Activated T-helper 1 cell treated with anti-CD3 and anti-CD28 coated beads, Interleukin-12 subunit alpha, Interleukin-12 subunit beta, Interleukin-2, Interleukin-4 antibody, amounts not matched to agents 30 ng/mL and 10 ng/mL and 1 ng/mL, durations not matched to agents 14 hours and 24 hours and 36 hours (primary cell): ENCODE measurements around the gene PRDM16. TPM values are rescaled to one million over a fixed set of nuclear protein-coding genes. Genes with fewer than 3 reads are reported as not detected.
"Not testable (repeated sequence)": the region's sequence is repeated elsewhere in the genome, so short reads cannot be mapped to it uniquely, and the experiment has no call there.

Experiments
- DNase-seq: peaks from one replicate; pipeline ENCODE4 v3.0.0; 2021; ENCODE audit warnings: low spot score
- H3K27ac Mint-ChIP-seq: one replicate; pipeline ENCODE4 v1.8.0; 2021; ENCODE audit warnings: mild to moderate bottlenecking, mixed read lengths
- H3K27me3 Mint-ChIP-seq: one replicate; pipeline ENCODE4 v1.8.0; 2022; ENCODE audit warnings: mild to moderate bottlenecking, moderate library complexity, mixed read lengths; ENCODE audit not compliant: insufficient read depth
- H3K36me3 Mint-ChIP-seq: one replicate; pipeline ENCODE4 v1.8.0; 2021; ENCODE audit warnings: low read depth, mixed read lengths
- H3K4me1 Mint-ChIP-seq: one replicate; pipeline ENCODE4 v1.8.0; 2021; ENCODE audit warnings: low read depth, mixed read lengths
- H3K4me3 Mint-ChIP-seq: one replicate; pipeline ENCODE4 v1.8.0; 2021; ENCODE audit warnings: mild to moderate bottlenecking, moderate library complexity, mixed read lengths
- H3K9me3 Mint-ChIP-seq: one replicate; pipeline ENCODE4 v1.8.0; 2021; ENCODE audit warnings: mixed read lengths
- intact Hi-C: fragments of 100-400 bp; cut with micrococcal nuclease; formaldehyde crosslinking; loops from one replicate; pipeline ENCODE4 v1.15.1; 2024
- total RNA-seq: library from RNA; stranded (reverse); gene quantifications from 2 replicates; pipeline ENCODE4 v1.2.3, GENCODE V29; 2022

Gene PRDM16
- total RNA-seq, 1 donor from 2014 or later: not detected

- Mint-ChIP-seq H3K36me3 (no peaks in the 10 kb centered on the region), H3K4me1 (no peaks in the 10 kb centered on the region), H3K27ac (no peak overlapping the region), H3K4me3 (no peak overlapping the region), H3K27me3 (peaks cover 5% of the 10 kb centered on the region), H3K9me3 (no peaks in the 10 kb centered on the region)
- intact Hi-C loops: no loop called here
- DNase-seq: no peak
Observed at GRCh38 chr1:3155056-3155925, 86.3 kb downstream of the PRDM16 start.

DNA sequence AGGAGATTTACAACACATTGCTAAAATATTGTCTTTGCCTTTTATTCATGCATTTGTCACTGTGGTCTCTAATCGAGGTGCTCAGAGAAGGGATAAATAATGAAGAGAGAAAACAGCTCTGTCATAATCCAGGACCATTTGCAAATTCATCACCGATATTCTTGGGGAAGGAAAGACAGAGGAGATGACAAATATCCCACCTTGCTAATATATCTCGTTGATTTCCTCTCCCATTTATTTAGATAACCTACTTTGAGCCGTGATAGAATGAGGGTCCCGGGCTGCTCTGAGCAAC is 86.9 kb downstream of the PRDM16 start:
- H3K4me1 Mint-ChIP-seq: no peaks in the 10 kb centered on the region
- H3K27me3 Mint-ChIP-seq: peaks cover 5% of the 10 kb centered on the region
- H3K9me3 Mint-ChIP-seq: no peaks in the 10 kb centered on the region
- H3K27ac Mint-ChIP-seq: no peak overlapping the region
- no peaks in the 10 kb centered on the region for H3K36me3 Mint-ChIP-seq
- intact Hi-C loops: no loop called here
- H3K4me3 Mint-ChIP-seq: no peak overlapping the region
- no peak for DNase-seq

DNA sequence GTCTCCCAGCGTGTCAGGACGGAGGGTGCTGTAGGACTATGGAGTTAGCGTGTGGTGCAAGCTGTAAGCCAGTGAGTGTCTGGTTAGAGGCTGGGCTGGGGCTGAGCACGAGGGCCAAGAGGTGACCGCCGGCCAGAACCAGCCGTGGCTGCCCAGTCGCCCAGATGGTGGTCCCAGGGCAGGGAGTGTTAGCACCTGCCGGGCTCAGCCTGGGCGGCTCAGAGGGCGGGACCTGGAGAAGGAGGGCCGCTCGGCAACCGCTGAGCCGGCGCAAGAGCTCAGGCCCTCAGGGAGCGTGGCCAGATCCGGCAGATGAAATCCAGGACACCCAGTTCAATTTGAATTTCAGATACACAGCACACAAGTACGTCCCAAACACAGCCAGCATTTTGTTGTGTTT is 87.9 kb downstream of the PRDM16 start:
- H3K4me1 Mint-ChIP-seq: no peaks in the 10 kb centered on the region
- no peak for DNase-seq
- no peak overlapping the region for H3K4me3 Mint-ChIP-seq
- intact Hi-C loops: no loop called here
- H3K27ac Mint-ChIP-seq: no peak overlapping the region
- peaks cover 5% of the 10 kb centered on the region for H3K27me3 Mint-ChIP-seq
- no peaks in the 10 kb centered on the region for H3K9me3 Mint-ChIP-seq
- no peaks in the 10 kb centered on the region for H3K36me3 Mint-ChIP-seq

- Mint-ChIP-seq H3K27me3 (peaks cover 5% of the 10 kb centered on the region), H3K4me3 (no peak overlapping the region), H3K36me3 (no peaks in the 10 kb centered on the region), H3K4me1 (no peaks in the 10 kb centered on the region), H3K9me3 (no peaks in the 10 kb centered on the region), H3K27ac (no peak overlapping the region)
- DNase-seq: no peak
- intact Hi-C loops: no loop called here
Observed at GRCh38 chr1:3158347-3158746, 89.3 kb downstream of the PRDM16 start.

DNA sequence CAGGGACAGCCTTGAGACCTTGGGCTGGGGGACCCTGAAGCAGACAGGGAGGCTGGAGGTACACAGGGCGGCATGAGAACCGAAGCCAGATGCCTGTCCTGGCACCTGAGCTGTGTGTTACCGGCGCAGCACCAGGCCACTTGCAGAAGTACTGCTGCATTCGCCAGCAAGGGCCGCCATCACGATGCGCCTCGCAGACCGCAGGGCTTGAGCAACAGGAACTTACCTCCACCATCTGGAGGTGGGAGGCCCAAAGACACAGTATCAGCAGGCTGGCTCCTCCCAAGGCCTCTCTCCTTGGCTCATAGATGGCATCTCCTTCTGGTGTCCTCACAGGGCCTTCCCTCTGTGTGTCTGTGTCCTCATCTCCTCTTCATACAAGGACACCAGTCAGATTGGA is 90.1 kb downstream of the PRDM16 start:
- Mint-ChIP-seq H3K36me3 (no peaks in the 10 kb centered on the region), H3K4me1 (no peaks in the 10 kb centered on the region), H3K27ac (no peak overlapping the region), H3K27me3 (peaks cover 5% of the 10 kb centered on the region), H3K4me3 (no peak overlapping the region), H3K9me3 (no peaks in the 10 kb centered on the region)
- intact Hi-C loops: no loop called here
- DNase-seq: no peak

GRCh38 chr1:3159996-3160395 is 91.0 kb downstream of the PRDM16 start:
- H3K4me1 Mint-ChIP-seq: no peaks in the 10 kb centered on the region

GRCh38 chr1:3160647-3161145 is 91.7 kb downstream of the PRDM16 start:
- H3K4me3 Mint-ChIP-seq: peak overlapping the region; percentile 17
- no peaks in the 10 kb centered on the region for H3K4me1 Mint-ChIP-seq
- DNase-seq: no peak
- H3K27me3 Mint-ChIP-seq: peaks cover 2% of the 10 kb centered on the region
- no peaks in the 10 kb centered on the region for H3K36me3 Mint-ChIP-seq
- intact Hi-C loops: no loop called here
- H3K9me3 Mint-ChIP-seq: no peaks in the 10 kb centered on the region
- H3K27ac Mint-ChIP-seq: no peak overlapping the region

More at GRCh38 chr1:3159996-3160395, 91.0 kb downstream of the PRDM16 start:
- H3K36me3 Mint-ChIP-seq: no peaks in the 10 kb centered on the region
- no peak overlapping the region for H3K4me3 Mint-ChIP-seq
- no peak overlapping the region for H3K27ac Mint-ChIP-seq
- no peak for DNase-seq
- H3K9me3 Mint-ChIP-seq: no peaks in the 10 kb centered on the region
- H3K27me3 Mint-ChIP-seq: peaks cover 5% of the 10 kb centered on the region
- intact Hi-C loops: no loop called here

DNA sequence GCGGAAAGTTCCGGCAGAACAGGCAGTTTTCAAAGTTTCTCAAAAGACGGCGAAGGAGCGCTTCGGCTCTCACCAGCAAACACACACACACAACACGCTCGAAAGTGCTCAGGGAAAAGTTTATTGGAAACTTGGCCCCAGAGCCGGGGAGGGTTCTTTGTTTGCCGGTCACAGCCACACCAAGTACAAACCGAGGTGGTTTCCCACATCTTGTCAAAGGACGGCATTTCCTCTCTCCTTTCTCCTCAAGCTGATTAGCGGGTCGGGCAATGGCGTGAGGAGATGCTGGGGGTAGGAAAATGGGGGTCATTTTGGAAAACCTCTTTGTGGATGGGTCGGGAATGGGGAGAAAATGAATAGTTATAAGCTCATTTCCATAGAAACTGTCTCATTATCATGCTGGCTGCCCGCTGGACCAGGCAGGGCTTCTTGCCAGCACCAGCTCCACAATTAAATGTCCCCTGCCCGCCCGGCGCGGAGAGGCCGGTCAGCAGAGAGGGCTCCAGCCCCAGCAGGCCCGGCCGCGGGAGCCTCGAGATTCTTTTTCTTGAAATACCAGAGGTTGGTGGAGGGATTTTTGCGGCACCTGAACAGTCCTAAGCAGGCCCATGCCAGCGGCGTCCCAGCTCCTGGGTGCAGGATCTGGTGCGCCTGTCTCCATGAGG is 92.3 kb downstream of the PRDM16 start:
- H3K27me3 Mint-ChIP-seq: no peaks in the 10 kb centered on the region
- H3K36me3 Mint-ChIP-seq: no peaks in the 10 kb centered on the region
- intact Hi-C loops: no loop called here
- H3K4me1 Mint-ChIP-seq: no peaks in the 10 kb centered on the region
- peak overlapping the region; percentile 17 for H3K4me3 Mint-ChIP-seq
- H3K9me3 Mint-ChIP-seq: no peaks in the 10 kb centered on the region
- DNase-seq: no peak
- no peak overlapping the region for H3K27ac Mint-ChIP-seq

DNA sequence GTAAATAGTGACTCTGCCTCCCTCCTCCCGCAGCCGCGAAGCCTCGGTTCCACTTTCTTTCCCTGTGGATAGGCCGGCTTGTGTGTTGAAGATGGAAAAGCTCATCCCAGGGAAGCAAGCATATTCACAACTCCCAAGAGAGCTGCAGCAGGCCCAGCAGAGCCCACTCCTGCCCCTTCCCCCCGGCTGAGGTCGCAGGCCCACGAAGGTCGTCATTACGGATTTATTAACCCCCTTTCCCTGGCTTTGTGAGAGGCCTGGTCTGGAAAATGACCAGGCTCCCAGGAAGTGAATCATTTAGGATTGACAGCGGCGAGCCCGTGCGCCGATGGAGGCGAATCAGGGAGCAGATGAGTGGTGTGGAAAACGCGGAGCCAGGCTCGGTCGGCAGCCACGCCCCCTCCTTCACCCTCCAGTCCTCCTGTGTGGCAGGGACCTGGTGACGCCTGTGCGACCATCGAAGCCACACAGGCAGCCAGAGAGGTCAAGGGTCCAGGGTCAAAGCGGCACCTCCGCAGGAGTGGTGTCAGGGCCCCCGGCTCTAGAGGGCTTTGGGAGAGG is 93.4 kb downstream of the PRDM16 start:
- no peak overlapping the region for H3K27ac Mint-ChIP-seq
- H3K27me3 Mint-ChIP-seq: peaks cover 3% of the 10 kb centered on the region
- DNase-seq: no peak
- no peak overlapping the region for H3K4me3 Mint-ChIP-seq
- H3K36me3 Mint-ChIP-seq: no peaks in the 10 kb centered on the region
- no peaks in the 10 kb centered on the region for H3K4me1 Mint-ChIP-seq
- intact Hi-C loops: no loop called here
- no peaks in the 10 kb centered on the region for H3K9me3 Mint-ChIP-seq

GRCh38 chr1:3163356-3163755 is 94.4 kb downstream of the PRDM16 start:
- no peaks in the 10 kb centered on the region for H3K36me3 Mint-ChIP-seq
- no peaks in the 10 kb centered on the region for H3K9me3 Mint-ChIP-seq
- H3K4me1 Mint-ChIP-seq: no peaks in the 10 kb centered on the region
- no peak overlapping the region for H3K27ac Mint-ChIP-seq
- no peak for DNase-seq
- H3K27me3 Mint-ChIP-seq: peaks cover 3% of the 10 kb centered on the region
- H3K4me3 Mint-ChIP-seq: no peak overlapping the region
- intact Hi-C loops: no loop called here

GRCh38 chr1:3164671-3165070 is 95.7 kb downstream of the PRDM16 start:
- Mint-ChIP-seq H3K27me3 (peaks cover 3% of the 10 kb centered on the region), H3K4me3 (no peak overlapping the region), H3K9me3 (no peaks in the 10 kb centered on the region), H3K4me1 (no peaks in the 10 kb centered on the region), H3K27ac (no peak overlapping the region), H3K36me3 (no peaks in the 10 kb centered on the region)
- intact Hi-C loops: no loop called here
- DNase-seq: no peak

DNA sequence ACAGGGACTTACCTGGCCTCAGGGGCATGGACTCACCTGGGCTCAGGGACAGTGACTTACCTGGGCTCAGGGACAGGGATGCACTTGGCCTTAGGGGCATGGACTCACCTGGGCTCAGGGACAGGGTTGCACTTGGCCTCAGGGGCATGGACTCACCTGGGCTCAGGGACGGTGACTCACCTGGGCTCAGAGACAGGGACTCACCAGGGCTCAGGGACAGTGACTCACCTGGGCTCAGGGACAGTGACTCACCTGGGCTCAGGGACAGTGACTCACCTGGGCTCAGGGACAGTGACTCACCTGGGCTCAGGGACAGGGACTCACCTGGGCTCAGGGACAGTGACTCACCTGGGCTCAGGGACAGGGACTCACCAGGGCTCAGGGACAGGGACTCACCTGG is 96.2 kb downstream of the PRDM16 start:
- H3K4me1 Mint-ChIP-seq, H3K27me3 Mint-ChIP-seq, H3K4me3 Mint-ChIP-seq, DNase-seq, H3K27ac Mint-ChIP-seq, intact Hi-C loops, H3K36me3 Mint-ChIP-seq, H3K9me3 Mint-ChIP-seq: not testable (repeated sequence)

- H3K4me3 Mint-ChIP-seq: no peak overlapping the region
- no peaks in the 10 kb centered on the region for H3K36me3 Mint-ChIP-seq
- intact Hi-C loops: no loop called here
- H3K9me3 Mint-ChIP-seq: no peaks in the 10 kb centered on the region
- H3K27me3 Mint-ChIP-seq: peaks cover 4% of the 10 kb centered on the region
- DNase-seq: no peak
- no peaks in the 10 kb centered on the region for H3K4me1 Mint-ChIP-seq
- H3K27ac Mint-ChIP-seq: no peak overlapping the region
Observed at GRCh38 chr1:3166206-3166918, 97.4 kb downstream of the PRDM16 start.
